Ishikawa (cell line): ENCODE measurements around the gene CCDC121.

Experiments
- CEBPB ChIP-seq: IDR thresholded peaks from 2 replicates; pipeline ENCODE4 v1.6.1; 2012
- CREB1 ChIP-seq: IDR thresholded peaks from 2 replicates; pipeline ENCODE4 v1.6.1; 2012; ENCODE audit warnings: low read depth
- EGR1 ChIP-seq: IDR thresholded peaks from 2 replicates; pipeline ENCODE4 v1.6.1; 2012
- EP300 ChIP-seq: IDR thresholded peaks from 2 replicates; pipeline ENCODE4 v1.6.1; 2012; ENCODE audit warnings: borderline replicate concordance
- MAX ChIP-seq: IDR thresholded peaks from 2 replicates; pipeline ENCODE4 v1.6.1; 2012
- NFIC ChIP-seq: IDR thresholded peaks from 2 replicates; pipeline ENCODE4 v1.6.1; 2012
- RAD21 ChIP-seq: IDR thresholded peaks from 2 replicates; pipeline ENCODE4 v1.6.1; 2012; ENCODE audit warnings: low read depth
- REST ChIP-seq: IDR thresholded peaks from 2 replicates; pipeline ENCODE4 v1.6.1; 2012; ENCODE audit warnings: low read depth, mild to moderate bottlenecking
- TAF1 ChIP-seq: IDR thresholded peaks from 2 replicates; pipeline ENCODE4 v1.6.1; 2012; ENCODE audit warnings: low read depth, mild to moderate bottlenecking
- TEAD4 ChIP-seq: IDR thresholded peaks from 2 replicates; pipeline ENCODE4 v1.6.1; 2012
- USF1 ChIP-seq: IDR thresholded peaks from 2 replicates; pipeline ENCODE4 v1.6.1; 2012
- YY1 ChIP-seq: IDR thresholded peaks from 2 replicates; pipeline ENCODE4 v1.6.1; 2012; ENCODE audit warnings: low read depth
- ZBTB7A ChIP-seq: IDR thresholded peaks from 2 replicates; pipeline ENCODE4 v1.6.1; 2012; ENCODE audit warnings: low read depth

- TF ChIP-seq REST = no peak
- no peak for TF ChIP-seq ZBTB7A
- TF ChIP-seq NFIC = no peak
- TF ChIP-seq TEAD4 = no peak
- TF ChIP-seq TAF1 = no peak
- TF ChIP-seq MAX = no peak
- no peak for TF ChIP-seq RAD21
- TF ChIP-seq EP300 = no peak
- no peak for TF ChIP-seq EGR1
- no peak for TF ChIP-seq USF1
- TF ChIP-seq YY1 = no peak
- TF ChIP-seq CREB1 = no peak
- TF ChIP-seq CEBPB = no peak
Measured at GRCh38 chr2:27645197-27645596, 16.4 kb upstream of the CCDC121 start.
